HepG2 (cell line): Measurements from ENCODE around the gene TST. TPM values are rescaled to one million over a fixed set of nuclear protein-coding genes. Genes with fewer than 3 reads are reported as not detected.

Experiments
- DMAP1 ChIP-seq: IDR thresholded peaks from 2 replicates; pipeline ENCODE4 v1.6.1; 2016
- HDAC1 ChIP-seq: sonication (generic); formaldehyde crosslinking; IDR thresholded peaks from 2 replicates; pipeline ENCODE4 v1.5.1; 2020; ENCODE audit warnings: mild to moderate bottlenecking, missing genetic modification reagents
- MYNN ChIP-seq: sonication (generic); formaldehyde crosslinking; IDR thresholded peaks from 2 replicates; pipeline ENCODE4 v1.4.0; 2020; ENCODE audit warnings: mild to moderate bottlenecking, low read depth, missing genetic modification reagents
- RAD51 ChIP-seq: fragments of 450-650 bp; IDR thresholded peaks from 2 replicates; pipeline ENCODE4 v1.6.1; 2016; ENCODE audit warnings: borderline replicate concordance
- ZFP91 ChIP-seq: sonication (generic); formaldehyde crosslinking; IDR thresholded peaks from 2 replicates; pipeline ENCODE4 v1.9.0; 2022; ENCODE audit warnings: missing genetic modification reagents, mild to moderate bottlenecking, borderline replicate concordance
- ZNF235 ChIP-seq: sonication (generic); formaldehyde crosslinking; IDR thresholded peaks from 2 replicates; pipeline ENCODE4 v1.8.1; 2023; ENCODE audit warnings: mild to moderate bottlenecking, missing genetic modification reagents, borderline replicate concordance
- ZNF468 ChIP-seq: sonication (generic); formaldehyde crosslinking; IDR thresholded peaks from 2 replicates; pipeline ENCODE4 v1.8.0; 2022; ENCODE audit warnings: mild to moderate bottlenecking, moderate library complexity, missing genetic modification reagents
- ZNF704 ChIP-seq: sonication (generic); formaldehyde crosslinking; IDR thresholded peaks from 2 replicates; pipeline ENCODE4 v1.8.1; 2023; ENCODE audit warnings: mild to moderate bottlenecking, inconsistent platforms, moderate library complexity, missing genetic modification reagents, borderline replicate concordance
- ZNF800 ChIP-seq: sonication (generic); formaldehyde crosslinking; IDR thresholded peaks from 2 replicates; pipeline ENCODE4 v1.4.0; 2020; ENCODE audit warnings: missing genetic modification reagents
- polyA plus RNA-seq, 8 experiments: library from polyadenylated mRNA; depleted of rRNA in 3 of 8; stranded (reverse) in 7 of 8; unstranded in 1 of 8; fragments of >200 nt; fragmentation: Illumina TruSeq in 4 of 8; extraction: Trizol in 4 of 8; gene quantifications; 2 replicates each; pipeline versions ENCODE4 v1.2.1 to v1.2.3, GENCODE V29; 2011 to 2016; ENCODE audit warnings: low read depth in 4 of 8, missing spikeins in 1 of 8, mixed read lengths in 1 of 8; ENCODE audit not compliant: insufficient read depth in 1 of 8
- total RNA-seq, 5 experiments: library from RNA; depleted of rRNA; stranded (reverse); fragments of >200 nt; fragmentation: Illumina TruSeq; extraction: Trizol; gene quantifications; 2 replicates each; pipeline ENCODE4 v1.2.3, GENCODE V29; 2016; ENCODE audit warnings: low read depth in 1 of 5
- TF ChIP-seq, protein P1 (sequence below): sonication (generic); formaldehyde crosslinking; IDR thresholded peaks from one replicate; pipeline ENCODE4 v1.5.1; 2020; ENCODE audit warnings: mild to moderate bottlenecking, missing genetic modification reagents; ENCODE audit errors: not compliant biosample characterization
- TF ChIP-seq, protein P2 (sequence below): sonication (generic); formaldehyde crosslinking; IDR thresholded peaks from 2 replicates; pipeline ENCODE4 v1.5.0; 2020; ENCODE audit warnings: mild to moderate bottlenecking, missing genetic modification reagents

TST gene
- total and polyA plus RNA-seq, 2 of the 13 experiments (the other 11 are each of a cell fraction or from before 2014, with no cell fraction given) = 44.6 to 63.6 TPM

- TF ChIP-seq ZNF800 (no peak), RAD51 (no peak), ZFP91 (CRISPR knock-in tag) (peak; percentile 65; the same call in 1 of the 2 replicates), DMAP1 (CRISPR knock-in tag) (no peak), HDAC1 (peak; percentile 32; the same call in 1 of the 2 replicates), ZNF704 (CRISPR knock-in tag) (no peak), MYNN (CRISPR knock-in tag) (no peak), ZNF235 (no peak), ZNF468 (no peak)
- TF ChIP-seq, protein P1, sequence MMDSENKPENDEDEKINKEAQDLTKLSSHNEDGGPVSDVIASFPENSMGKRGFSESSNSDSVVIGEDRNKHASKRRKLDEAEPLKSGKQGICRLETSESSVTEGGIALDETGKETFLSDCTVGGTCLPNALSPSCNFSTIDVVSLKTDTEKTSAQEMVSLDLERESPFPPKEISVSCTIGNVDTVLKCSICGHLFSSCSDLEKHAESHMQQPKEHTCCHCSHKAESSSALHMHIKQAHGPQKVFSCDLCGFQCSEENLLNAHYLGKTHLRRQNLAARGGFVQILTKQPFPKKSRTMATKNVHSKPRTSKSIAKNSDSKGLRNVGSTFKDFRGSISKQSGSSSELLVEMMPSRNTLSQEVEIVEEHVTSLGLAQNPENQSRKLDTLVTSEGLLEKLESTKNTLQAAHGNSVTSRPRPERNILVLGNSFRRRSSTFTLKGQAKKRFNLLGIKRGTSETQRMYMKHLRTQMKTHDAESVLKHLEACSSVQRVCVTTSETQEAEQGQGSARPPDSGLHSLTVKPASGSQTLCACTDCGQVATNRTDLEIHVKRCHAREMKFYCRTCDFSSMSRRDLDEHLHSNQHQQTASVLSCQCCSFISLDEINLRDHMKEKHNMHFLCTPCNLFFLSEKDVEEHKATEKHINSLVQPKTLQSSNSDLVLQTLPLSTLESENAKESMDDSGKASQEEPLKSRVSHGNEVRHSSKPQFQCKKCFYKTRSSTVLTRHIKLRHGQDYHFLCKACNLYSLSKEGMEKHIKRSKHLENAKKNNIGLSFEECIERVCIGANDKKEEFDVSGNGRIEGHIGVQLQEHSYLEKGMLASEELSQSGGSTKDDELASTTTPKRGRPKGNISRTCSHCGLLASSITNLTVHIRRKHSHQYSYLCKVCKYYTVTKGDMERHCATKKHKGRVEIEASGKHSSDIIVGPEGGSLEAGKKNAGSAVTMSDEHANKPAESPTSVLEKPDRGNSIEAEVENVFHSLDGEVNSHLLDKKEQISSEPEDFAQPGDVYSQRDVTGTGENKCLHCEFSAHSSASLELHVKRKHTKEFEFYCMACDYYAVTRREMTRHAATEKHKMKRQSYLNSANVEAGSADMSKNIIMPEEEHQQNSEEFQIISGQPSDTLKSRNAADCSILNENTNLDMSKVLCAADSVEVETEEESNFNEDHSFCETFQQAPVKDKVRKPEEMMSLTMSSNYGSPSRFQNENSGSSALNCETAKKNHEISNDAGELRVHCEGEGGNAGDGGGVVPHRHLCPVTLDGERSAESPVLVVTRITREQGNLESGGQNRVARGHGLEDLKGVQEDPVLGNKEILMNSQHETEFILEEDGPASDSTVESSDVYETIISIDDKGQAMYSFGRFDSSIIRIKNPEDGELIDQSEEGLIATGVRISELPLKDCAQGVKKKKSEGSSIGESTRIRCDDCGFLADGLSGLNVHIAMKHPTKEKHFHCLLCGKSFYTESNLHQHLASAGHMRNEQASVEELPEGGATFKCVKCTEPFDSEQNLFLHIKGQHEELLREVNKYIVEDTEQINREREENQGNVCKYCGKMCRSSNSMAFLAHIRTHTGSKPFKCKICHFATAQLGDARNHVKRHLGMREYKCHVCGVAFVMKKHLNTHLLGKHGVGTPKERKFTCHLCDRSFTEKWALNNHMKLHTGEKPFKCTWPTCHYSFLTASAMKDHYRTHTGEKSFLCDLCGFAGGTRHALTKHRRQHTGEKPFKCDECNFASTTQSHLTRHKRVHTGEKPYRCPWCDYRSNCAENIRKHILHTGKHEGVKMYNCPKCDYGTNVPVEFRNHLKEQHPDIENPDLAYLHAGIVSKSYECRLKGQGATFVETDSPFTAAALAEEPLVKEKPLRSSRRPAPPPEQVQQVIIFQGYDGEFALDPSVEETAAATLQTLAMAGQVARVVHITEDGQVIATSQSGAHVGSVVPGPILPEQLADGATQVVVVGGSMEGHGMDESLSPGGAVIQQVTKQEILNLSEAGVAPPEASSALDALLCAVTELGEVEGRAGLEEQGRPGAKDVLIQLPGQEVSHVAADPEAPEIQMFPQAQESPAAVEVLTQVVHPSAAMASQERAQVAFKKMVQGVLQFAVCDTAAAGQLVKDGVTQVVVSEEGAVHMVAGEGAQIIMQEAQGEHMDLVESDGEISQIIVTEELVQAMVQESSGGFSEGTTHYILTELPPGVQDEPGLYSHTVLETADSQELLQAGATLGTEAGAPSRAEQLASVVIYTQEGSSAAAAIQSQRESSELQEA (CRISPR knock-in tag) = no peak
- TF ChIP-seq, protein P2, sequence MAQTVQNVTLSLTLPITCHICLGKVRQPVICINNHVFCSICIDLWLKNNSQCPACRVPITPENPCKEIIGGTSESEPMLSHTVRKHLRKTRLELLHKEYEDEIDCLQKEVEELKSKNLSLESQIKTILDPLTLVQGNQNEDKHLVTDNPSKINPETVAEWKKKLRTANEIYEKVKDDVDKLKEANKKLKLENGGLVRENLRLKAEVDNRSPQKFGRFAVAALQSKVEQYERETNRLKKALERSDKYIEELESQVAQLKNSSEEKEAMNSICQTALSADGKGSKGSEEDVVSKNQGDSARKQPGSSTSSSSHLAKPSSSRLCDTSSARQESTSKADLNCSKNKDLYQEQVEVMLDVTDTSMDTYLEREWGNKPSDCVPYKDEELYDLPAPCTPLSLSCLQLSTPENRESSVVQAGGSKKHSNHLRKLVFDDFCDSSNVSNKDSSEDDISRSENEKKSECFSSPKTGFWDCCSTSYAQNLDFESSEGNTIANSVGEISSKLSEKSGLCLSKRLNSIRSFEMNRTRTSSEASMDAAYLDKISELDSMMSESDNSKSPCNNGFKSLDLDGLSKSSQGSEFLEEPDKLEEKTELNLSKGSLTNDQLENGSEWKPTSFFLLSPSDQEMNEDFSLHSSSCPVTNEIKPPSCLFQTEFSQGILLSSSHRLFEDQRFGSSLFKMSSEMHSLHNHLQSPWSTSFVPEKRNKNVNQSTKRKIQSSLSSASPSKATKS (CRISPR knock-in tag) = no peak
Measured at GRCh38 chr22:37023743-37024338, 4.6 kb upstream of the TST start (continued).
